ENCODE results near the gene MCOLN2. TPM values are rescaled to one million over a fixed set of nuclear protein-coding genes. Genes with fewer than 3 reads are reported as not detected.
A peak's percentile ranks its signal among the peaks of the same experiment; 100 is the strongest.

The MCOLN2 gene
- total RNA-seq, 1 donor: 1.7 TPM

DNA sequence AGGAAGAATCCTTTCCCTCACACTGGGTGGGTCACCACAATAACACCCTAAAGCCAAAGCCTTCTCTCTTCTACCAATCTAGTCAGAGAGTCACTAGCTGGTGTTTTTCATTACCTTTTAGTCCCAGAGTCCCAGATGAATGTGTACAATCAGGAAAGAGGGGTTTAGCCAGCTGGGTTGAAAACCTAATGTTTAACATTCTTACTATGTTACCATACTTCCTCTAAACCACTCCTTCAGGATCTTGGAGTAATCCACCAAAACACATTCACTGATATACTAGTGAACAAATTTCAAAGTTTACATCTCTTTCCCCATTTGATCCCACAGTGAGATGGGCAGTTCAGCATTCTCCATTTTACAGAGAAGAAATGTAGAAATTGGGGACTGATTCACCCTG, 113.6 kb downstream of the MCOLN2 start:
- no peak overlapping the region for H3K4me3 ChIP-seq (ENCODE audit: low read depth, low read length)
- peak; percentile 66 for DNase-seq (ENCODE audit: low read depth)
- TF ChIP-seq, protein P1, sequence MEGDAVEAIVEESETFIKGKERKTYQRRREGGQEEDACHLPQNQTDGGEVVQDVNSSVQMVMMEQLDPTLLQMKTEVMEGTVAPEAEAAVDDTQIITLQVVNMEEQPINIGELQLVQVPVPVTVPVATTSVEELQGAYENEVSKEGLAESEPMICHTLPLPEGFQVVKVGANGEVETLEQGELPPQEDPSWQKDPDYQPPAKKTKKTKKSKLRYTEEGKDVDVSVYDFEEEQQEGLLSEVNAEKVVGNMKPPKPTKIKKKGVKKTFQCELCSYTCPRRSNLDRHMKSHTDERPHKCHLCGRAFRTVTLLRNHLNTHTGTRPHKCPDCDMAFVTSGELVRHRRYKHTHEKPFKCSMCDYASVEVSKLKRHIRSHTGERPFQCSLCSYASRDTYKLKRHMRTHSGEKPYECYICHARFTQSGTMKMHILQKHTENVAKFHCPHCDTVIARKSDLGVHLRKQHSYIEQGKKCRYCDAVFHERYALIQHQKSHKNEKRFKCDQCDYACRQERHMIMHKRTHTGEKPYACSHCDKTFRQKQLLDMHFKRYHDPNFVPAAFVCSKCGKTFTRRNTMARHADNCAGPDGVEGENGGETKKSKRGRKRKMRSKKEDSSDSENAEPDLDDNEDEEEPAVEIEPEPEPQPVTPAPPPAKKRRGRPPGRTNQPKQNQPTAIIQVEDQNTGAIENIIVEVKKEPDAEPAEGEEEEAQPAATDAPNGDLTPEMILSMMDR (IDR thresholded peaks at IDR 0.05; ENCODE audit: insufficient read depth, low read depth, low read length): no peak

DNA sequence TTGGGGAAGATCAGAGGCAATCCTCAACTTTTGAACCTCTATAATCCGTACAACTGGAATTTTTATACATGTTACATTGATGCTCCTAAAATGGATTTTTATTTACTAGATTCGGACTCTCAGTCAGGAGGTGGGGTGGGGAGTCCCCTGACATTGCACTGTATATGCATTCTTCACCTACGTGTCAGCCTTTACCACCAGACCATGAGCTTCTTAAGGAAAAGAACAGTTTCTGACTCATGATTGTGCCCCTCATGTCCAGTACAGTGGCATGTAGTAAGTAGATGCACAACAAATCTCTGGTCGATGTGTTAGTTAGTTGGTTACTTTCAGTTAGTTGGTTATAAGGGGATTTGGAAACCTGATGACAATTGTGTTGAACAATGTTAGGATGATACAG, 119.3 kb downstream of the MCOLN2 start:
- TF ChIP-seq, protein P1 (IDR thresholded peaks at IDR 0.05; ENCODE audit: insufficient read depth, low read depth, low read length): no peak
- no peak overlapping the region for H3K4me3 ChIP-seq (ENCODE audit: low read depth, low read length)
- DNase-seq (ENCODE audit: low read depth): peak; percentile 31

- no peak overlapping the region for H3K4me3 ChIP-seq (ENCODE audit: low read depth, low read length)
- TF ChIP-seq, protein P1 (IDR thresholded peaks at IDR 0.05; ENCODE audit: insufficient read depth, low read depth, low read length): no peak
- DNase-seq (ENCODE audit: low read depth): no peak
Measured at GRCh38 chr1:84876353-84876752, 120.6 kb downstream of the MCOLN2 start.

Other genes starting within 250 kb of the MCOLN2 start
- 1.9 and 2.6 TPM in 2 replicates for gene LPAR3, start 103.9 kb downstream of the MCOLN2 start, total RNA-seq
- gene MCOLN3, start 51.4 kb upstream of the MCOLN2 start, total RNA-seq: 0.86 and 0.97 TPM in 2 replicates
- gene SYDE2, start 203.9 kb upstream of the MCOLN2 start, total RNA-seq: 24.2 and 27.6 TPM in 2 replicates